Prostate gland (tissue), 2 donors: ENCODE data around the gene KRTAP15-1.

Source experiments
- CTCF ChIP-seq, 4 experiments: fragments of 200-600 bp in 2 of 4; fragments of 450-650 bp in 2 of 4; sonication (generic) in 2 of 4; IDR thresholded peaks; 1 replicate in 3 of 4; 2 replicates in 1 of 4; pipeline ENCODE4 v1.5.1; 2016 to 2019; ENCODE audit warnings: antibody characterized with exemption in 4 of 4, mild to moderate bottlenecking in 2 of 4, moderate library complexity in 2 of 4
- POLR2A ChIP-seq: fragments of 450-650 bp; IDR thresholded peaks from one replicate; pipeline ENCODE4 v1.6.1; 2016; ENCODE audit warnings: antibody characterized with exemption, mild to moderate bottlenecking

- no peak for TF ChIP-seq POLR2A
- no peak for TF ChIP-seq CTCF (IDR thresholded peaks at IDR 0.05)
Observed at GRCh38 chr21:30426731-30427130, 13.3 kb upstream of the KRTAP15-1 start.
